Caco-2 (cell line): ENCODE results near the gene CLDN24. TPM values are rescaled to one million over a fixed set of nuclear protein-coding genes. Genes with fewer than 3 reads are reported as not detected.

Experiments
- BruUV-seq: library from RNA; stranded (reverse); fragments of 400-500 nt; replicated peaks from 2 replicates; lab custom pipeline; 2021; lab: Mats Ljungman, UMichigan
- CTCF ChIA-PET: fragments of 300-600 bp; sonication (Branson Sonifier 250); formaldehyde crosslinking; loops from one replicate; lab custom pipeline; 2022; ENCODE audit warnings: antibody characterized with exemption; lab: Charles Lee
- POLR2A ChIA-PET: fragments of 300-600 bp; sonication (Branson Sonifier 250); formaldehyde crosslinking; loops from one replicate; lab custom pipeline; 2022; ENCODE audit warnings: antibody characterized with exemption; lab: Charles Lee
- DNase-seq, 2 experiments: peaks; one replicate each; pipeline versions ENCODE4 v3.0.0 to v3.0.0-alpha.2; 2020 to 2022
- H3K27me3 ChIP-seq: replicated peaks from 2 replicates; pipeline ENCODE4 v1.6.0; 2011; ENCODE audit warnings: low read length; ENCODE audit not compliant: control insufficient read depth, insufficient read depth
- H3K36me3 ChIP-seq: 2 replicates; pipeline ENCODE4 v1.5.1; 2011; ENCODE audit warnings: low read length; ENCODE audit not compliant: control insufficient read depth, insufficient read depth
- H3K4me1 ChIP-seq: fragments of 250-450 bp; sonication (Bioruptor Pico); 2 replicates; pipeline ENCODE4 v1.5.1; 2020; ENCODE audit warnings: mild to moderate bottlenecking
- H3K4me3 ChIP-seq: 2 replicates; pipeline ENCODE4 v1.5.1; 2011; ENCODE audit warnings: low read depth, mild to moderate bottlenecking, control low read depth, low read length
- H3K9me3 ChIP-seq: fragments of 250-450 bp; sonication (Bioruptor Pico); 2 replicates; pipeline ENCODE4 v1.5.1; 2020; ENCODE audit warnings: mild to moderate bottlenecking, moderate library complexity
- H3K27ac Mint-ChIP-seq: one replicate; pipeline ENCODE4 v1.8.0; 2022; ENCODE audit warnings: mixed read lengths; ENCODE audit not compliant: unreplicated experiment
- H3K27me3 Mint-ChIP-seq: one replicate; pipeline ENCODE4 v1.8.0; 2022; ENCODE audit warnings: mixed read lengths; ENCODE audit not compliant: insufficient read depth, unreplicated experiment
- H3K36me3 Mint-ChIP-seq: one replicate; pipeline ENCODE4 v1.8.0; 2022; ENCODE audit warnings: mild to moderate bottlenecking, mixed read lengths; ENCODE audit not compliant: insufficient read depth, unreplicated experiment
- H3K4me1 Mint-ChIP-seq: one replicate; pipeline ENCODE4 v1.8.0; 2022; ENCODE audit warnings: low read depth, mixed read lengths; ENCODE audit not compliant: unreplicated experiment
- H3K4me3 Mint-ChIP-seq: one replicate; pipeline ENCODE4 v1.8.0; 2022; ENCODE audit warnings: mild to moderate bottlenecking, moderate library complexity, mixed read lengths; ENCODE audit not compliant: unreplicated experiment
- H3K9me3 Mint-ChIP-seq: one replicate; pipeline ENCODE4 v1.8.0; 2022; ENCODE audit warnings: mixed read lengths; ENCODE audit not compliant: unreplicated experiment
- intact Hi-C: fragments of 100-400 bp; cut with micrococcal nuclease; formaldehyde crosslinking; loops from one replicate; pipeline ENCODE4 v1.10.0; 2022; ENCODE audit not compliant: unreplicated experiment
- total RNA-seq: library from RNA; stranded (reverse); gene quantifications from 2 replicates; pipeline ENCODE4 v1.2.3, GENCODE V29; 2022
- TF ChIP-seq, protein P1 (sequence below), 2 experiments: fragments of 200-600 bp in 1 of 2; IDR thresholded peaks; 1 replicate in 1 of 2; 2 replicates in 1 of 2; pipeline versions ENCODE4 v1.5.1 to v1.8.0; 2011 to 2022; ENCODE audit warnings: antibody characterized with exemption in 1 of 2, control low read depth in 1 of 2, inconsistent platforms in 1 of 2, low read depth in 1 of 2, low read length in 1 of 2, mild to moderate bottlenecking in 1 of 2, moderate library complexity in 1 of 2; ENCODE audit not compliant: insufficient read depth in 1 of 2, severe bottlenecking in 1 of 2, unreplicated experiment in 1 of 2

The CLDN24 gene
- total RNA-seq, 1 experiment from 2014 or later = not detected

DNA sequence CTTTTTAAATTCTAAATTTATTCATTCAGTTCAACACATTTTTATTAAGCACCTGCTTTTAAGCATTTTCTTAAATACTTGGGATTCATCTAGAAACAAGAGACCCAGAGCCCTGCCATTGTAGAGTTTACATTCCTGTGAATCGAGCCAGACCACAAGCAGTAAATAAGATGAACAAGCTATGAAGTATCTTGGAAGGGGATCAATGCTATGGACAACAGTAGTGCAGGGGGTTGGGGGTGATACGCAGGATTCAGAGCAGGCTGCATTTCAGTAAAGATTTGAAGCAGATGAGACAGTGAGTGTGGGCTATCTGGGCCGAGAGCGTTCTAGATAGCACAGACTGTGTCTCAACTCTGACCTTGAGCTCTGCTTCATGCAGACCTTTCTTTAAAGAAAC lies 37.3 kb downstream of the CLDN24 start:
- Histone ChIP-seq H3K36me3 (no peaks in the 10 kb centered on the region; the same call in 1 of the 2 replicates), H3K4me1 (no peaks in the 10 kb centered on the region), H3K4me3 (no peak overlapping the region), H3K27me3 (no peaks in the 10 kb centered on the region), H3K9me3 (no peaks in the 10 kb centered on the region)
- no peaks in the 10 kb centered on the region for H3K4me1 Mint-ChIP-seq
- ChIA-PET CTCF (no interaction called here), POLR2A (no interaction called here)
- no TSS peak for BruUV-seq
- H3K36me3 Mint-ChIP-seq = peaks cover 96% of the 10 kb centered on the region
- TF ChIP-seq, protein P1, sequence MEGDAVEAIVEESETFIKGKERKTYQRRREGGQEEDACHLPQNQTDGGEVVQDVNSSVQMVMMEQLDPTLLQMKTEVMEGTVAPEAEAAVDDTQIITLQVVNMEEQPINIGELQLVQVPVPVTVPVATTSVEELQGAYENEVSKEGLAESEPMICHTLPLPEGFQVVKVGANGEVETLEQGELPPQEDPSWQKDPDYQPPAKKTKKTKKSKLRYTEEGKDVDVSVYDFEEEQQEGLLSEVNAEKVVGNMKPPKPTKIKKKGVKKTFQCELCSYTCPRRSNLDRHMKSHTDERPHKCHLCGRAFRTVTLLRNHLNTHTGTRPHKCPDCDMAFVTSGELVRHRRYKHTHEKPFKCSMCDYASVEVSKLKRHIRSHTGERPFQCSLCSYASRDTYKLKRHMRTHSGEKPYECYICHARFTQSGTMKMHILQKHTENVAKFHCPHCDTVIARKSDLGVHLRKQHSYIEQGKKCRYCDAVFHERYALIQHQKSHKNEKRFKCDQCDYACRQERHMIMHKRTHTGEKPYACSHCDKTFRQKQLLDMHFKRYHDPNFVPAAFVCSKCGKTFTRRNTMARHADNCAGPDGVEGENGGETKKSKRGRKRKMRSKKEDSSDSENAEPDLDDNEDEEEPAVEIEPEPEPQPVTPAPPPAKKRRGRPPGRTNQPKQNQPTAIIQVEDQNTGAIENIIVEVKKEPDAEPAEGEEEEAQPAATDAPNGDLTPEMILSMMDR (IDR thresholded peaks at IDR 0.05; ENCODE audit: insufficient read depth in 1 of 2, low read depth in 1 of 2, low read length in 1 of 2, severe bottlenecking in 1 of 2, unreplicated experiment in 1 of 2) = no peak
- H3K27ac Mint-ChIP-seq = no peak overlapping the region
- DNase-seq = no peak
- intact Hi-C loops = no loop called here
- no peak overlapping the region for H3K4me3 Mint-ChIP-seq
- H3K27me3 Mint-ChIP-seq = no peaks in the 10 kb centered on the region
- no peaks in the 10 kb centered on the region for H3K9me3 Mint-ChIP-seq

DNA sequence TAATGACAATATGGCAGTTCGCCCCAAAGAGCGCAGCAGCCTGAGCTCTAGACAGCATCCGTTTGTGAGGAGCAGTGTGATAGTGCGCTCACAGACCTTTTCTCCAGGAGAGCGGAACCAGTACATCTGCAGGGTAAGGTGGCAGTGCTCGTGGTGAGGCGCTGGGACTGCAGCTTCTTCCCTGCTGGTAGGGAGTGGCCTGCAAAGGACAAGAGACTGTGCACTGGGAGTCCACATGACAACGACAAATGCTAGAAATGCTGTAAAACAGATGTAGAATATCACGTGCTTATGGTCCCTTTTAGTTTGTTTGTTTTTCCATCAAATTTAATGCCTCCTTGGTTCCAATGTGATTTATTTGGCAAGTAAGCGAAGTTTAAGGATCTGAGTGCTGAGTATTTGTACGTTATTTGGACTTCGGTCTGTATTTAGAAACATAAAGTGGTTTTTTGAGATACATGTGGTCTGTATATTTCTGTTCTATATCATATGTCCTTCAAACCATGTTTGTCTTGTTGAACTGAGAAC lies 37.9 kb downstream of the CLDN24 start:
- H3K9me3 Mint-ChIP-seq = no peaks in the 10 kb centered on the region
- H3K27me3 ChIP-seq = no peaks in the 10 kb centered on the region
- H3K4me3 ChIP-seq = no peak overlapping the region
- TF ChIP-seq, protein P1 (IDR thresholded peaks at IDR 0.05; ENCODE audit: insufficient read depth in 1 of 2, low read depth in 1 of 2, low read length in 1 of 2, severe bottlenecking in 1 of 2, unreplicated experiment in 1 of 2) = no peak
- intact Hi-C loops = no loop called here
- no peaks in the 10 kb centered on the region for H3K4me1 Mint-ChIP-seq
- H3K4me1 ChIP-seq = no peaks in the 10 kb centered on the region
- no peak overlapping the region for H3K27ac Mint-ChIP-seq
- no peaks in the 10 kb centered on the region for H3K9me3 ChIP-seq
- no peaks in the 10 kb centered on the region for H3K27me3 Mint-ChIP-seq
- ChIA-PET CTCF (no interaction called here), POLR2A (no interaction called here)
- no peak for DNase-seq
- H3K36me3 ChIP-seq = no peaks in the 10 kb centered on the region; the same call in 1 of the 2 replicates
- BruUV-seq = no TSS peak
- no peak overlapping the region for H3K4me3 Mint-ChIP-seq
- H3K36me3 Mint-ChIP-seq = peaks cover 92% of the 10 kb centered on the region

DNA sequence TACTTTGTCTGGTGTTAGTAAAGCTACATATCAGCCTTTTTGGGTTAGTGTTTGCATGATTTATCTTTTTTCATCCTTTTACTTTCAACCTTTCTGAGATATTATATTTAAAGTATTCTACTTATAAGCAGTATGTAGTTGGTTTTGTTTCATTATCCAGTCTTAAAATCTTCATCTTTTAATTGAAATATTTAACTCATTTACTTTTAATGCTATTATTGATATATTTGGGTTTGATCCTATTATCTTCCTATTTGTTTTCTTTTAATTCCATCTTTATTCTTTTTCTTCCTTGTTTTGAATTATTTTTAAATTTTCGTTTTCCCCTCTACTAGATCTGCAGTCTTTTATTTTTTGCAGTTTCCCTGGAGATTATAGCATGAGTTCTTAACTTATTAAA lies 46.1 kb downstream of the CLDN24 start:
- Histone ChIP-seq H3K9me3 (peaks cover 16% of the 10 kb centered on the region; the same call in 1 of the 2 replicates), H3K4me3 (no peak overlapping the region), H3K4me1 (no peaks in the 10 kb centered on the region), H3K27me3 (no peaks in the 10 kb centered on the region), H3K36me3 (peaks cover 2% of the 10 kb centered on the region; the same call in 1 of the 2 replicates)
- Mint-ChIP-seq H3K36me3 (peaks cover 70% of the 10 kb centered on the region), H3K4me1 (no peaks in the 10 kb centered on the region), H3K27me3 (no peaks in the 10 kb centered on the region), H3K9me3 (peaks cover 12% of the 10 kb centered on the region), H3K4me3 (no peak overlapping the region), H3K27ac (no peak overlapping the region)
- BruUV-seq = no TSS peak
- ChIA-PET POLR2A (no interaction called here), CTCF (no interaction called here)
- no peak for DNase-seq
- TF ChIP-seq, protein P1 (IDR thresholded peaks at IDR 0.05; ENCODE audit: insufficient read depth in 1 of 2, low read depth in 1 of 2, low read length in 1 of 2, severe bottlenecking in 1 of 2, unreplicated experiment in 1 of 2) = no peak
- intact Hi-C loops = no loop called here
